PC-3 (cell line): Measurements from ENCODE around the gene ADD3.

Experiments
- CTCF ChIP-seq: fragments of 300-600 bp; sonication (generic); conservative IDR thresholded peaks from 2 replicates; pipeline ENCODE4 v1.5.1; 2017; ENCODE audit warnings: antibody characterized with exemption, low read depth, mild to moderate bottlenecking, low read length
- EZH2 ChIP-seq: fragments of 300-600 bp; sonication (generic); IDR thresholded peaks from one replicate; pipeline ENCODE4 v1.6.1; 2017; ENCODE audit warnings: antibody characterized with exemption, mild to moderate bottlenecking, low read length; ENCODE audit not compliant: unreplicated experiment
- EZH2phosphoT487 ChIP-seq: fragments of 300-600 bp; sonication (generic); IDR thresholded peaks from 2 replicates; pipeline ENCODE4 v1.6.1; 2018; ENCODE audit warnings: mild to moderate bottlenecking, antibody characterized with exemption, low read length, borderline replicate concordance

- TF ChIP-seq CTCF (no peak), EZH2 (no peak), EZH2phosphoT487 (no peak)
These were observed 12.5 kb downstream of the ADD3 start for GRCh38 chr10:110020265-110020664.
